K562 (cell line): ENCODE results near the gene ITGAV. TPM values are rescaled to one million over a fixed set of nuclear protein-coding genes. Genes with fewer than 3 reads are reported as not detected.
A peak's percentile ranks its signal among the peaks of the same experiment; 100 is the strongest.

Experiments
- ATF7 ChIP-seq: fragments of 450-650 bp; IDR thresholded peaks from 2 replicates; pipeline ENCODE4 v1.7.1; 2014; ENCODE audit warnings: mild to moderate bottlenecking, moderate library complexity
- DDX20 ChIP-seq: fragments of 450-650 bp; IDR thresholded peaks from 2 replicates; pipeline ENCODE4 v1.6.1; 2016; ENCODE audit warnings: missing genetic modification characterization, low read depth, mild to moderate bottlenecking, missing compliant biosample characterization, moderate library complexity
- ETV5 ChIP-seq: sonication (generic); formaldehyde crosslinking; IDR thresholded peaks from 2 replicates; pipeline ENCODE4 v1.4.0; 2020; ENCODE audit warnings: low read depth, mild to moderate bottlenecking, missing genetic modification reagents
- FOS ChIP-seq: IDR thresholded peaks from 3 replicates; pipeline ENCODE4 v1.6.1; 2011; ENCODE audit not compliant: insufficient read length; ENCODE audit errors: extremely low read depth
- GTF2E2 ChIP-seq: fragments of 200-800 bp; sonication (Bioruptor generic); IDR thresholded peaks from 2 replicates; pipeline ENCODE4 v1.6.1; 2016; ENCODE audit warnings: missing genetic modification characterization, missing compliant biosample characterization
- HEY1 ChIP-seq: fragments of 250-450 bp; sonication (Bioruptor Pico); IDR thresholded peaks from 2 replicates; pipeline ENCODE4 v1.5.0; 2020; ENCODE audit warnings: mild to moderate bottlenecking, moderate library complexity, borderline replicate concordance
- HLTF ChIP-seq: fragments of 450-650 bp; IDR thresholded peaks from 2 replicates; pipeline ENCODE4 v1.6.1; 2016
- JUNB ChIP-seq: fragments of 450-650 bp; formaldehyde crosslinking; conservative IDR thresholded peaks from 2 replicates; pipeline ENCODE4 v1.4.0; 2020; ENCODE audit warnings: mild to moderate bottlenecking
- MEF2A ChIP-seq: IDR thresholded peaks from 2 replicates; pipeline ENCODE4 v1.6.1; 2011; ENCODE audit warnings: low read depth, mild to moderate bottlenecking, low read length, moderate library complexity; ENCODE audit not compliant: control insufficient read depth
- PHB2 ChIP-seq: fragments of 450-650 bp; IDR thresholded peaks from 2 replicates; pipeline ENCODE4 v1.6.1; 2017; ENCODE audit warnings: low read depth
- POLR2A ChIP-seq: fragments of 450-650 bp; conservative IDR thresholded peaks from 2 replicates; pipeline ENCODE4 v1.6.1; 2016
- RB1 ChIP-seq: fragments of 450-650 bp; IDR thresholded peaks from 2 replicates; pipeline ENCODE4 v1.6.1; 2017; ENCODE audit warnings: low read depth, mild to moderate bottlenecking
- RBM22 ChIP-seq: fragments of 200-400 bp; formaldehyde crosslinking; IDR thresholded peaks from 2 replicates; pipeline ENCODE4 v1.6.1; 2018; ENCODE audit warnings: low read length, low read depth; ENCODE audit not compliant: poor library complexity, severe bottlenecking
- SAFB ChIP-seq: fragments of 200-400 bp; formaldehyde crosslinking; IDR thresholded peaks from 2 replicates; pipeline ENCODE4 v1.6.1; 2017; ENCODE audit warnings: low read depth, low read length, borderline replicate concordance
- SMARCB1 ChIP-seq: IDR thresholded peaks from 2 replicates; pipeline ENCODE4 v1.6.1; 2011; ENCODE audit warnings: improper control_type of control experiment, low read depth; ENCODE audit not compliant: insufficient read length
- SP1 ChIP-seq: sonication (generic); formaldehyde crosslinking; IDR thresholded peaks from 2 replicates; pipeline ENCODE4 v1.8.1; 2022; ENCODE audit warnings: mild to moderate bottlenecking, missing genetic modification reagents
- TRIM24 ChIP-seq, 2 experiments: fragments of 450-650 bp; IDR thresholded peaks; 2 replicates each; pipeline ENCODE4 v1.6.1; 2016
- ZC3H8 ChIP-seq: fragments of 450-650 bp; IDR thresholded peaks from 2 replicates; pipeline ENCODE4 v1.6.1; 2017
- ZNF316 ChIP-seq: fragments of 450-650 bp; IDR thresholded peaks from 2 replicates; pipeline ENCODE4 v1.6.1; 2016
- polyA plus RNA-seq, 8 experiments: library from polyadenylated mRNA; depleted of rRNA in 4 of 8; stranded (reverse) in 5 of 8; unstranded in 3 of 8; fragments of >200 nt; fragmentation: Nextera tagmentation in 2 of 8; fragmentation: Illumina TruSeq in 1 of 8; extraction: Ambion mirVana in 2 of 8; extraction: Trizol in 1 of 8; gene quantifications; 2 replicates each; pipeline versions ENCODE4 v1.2.1 to v1.2.3, GENCODE V29; 2011 to 2014; ENCODE audit warnings: inconsistent platforms in 1 of 8, missing spikeins in 1 of 8
- total RNA-seq, 7 experiments: library from RNA; depleted of rRNA in 6 of 7; stranded (reverse); fragments of >200 nt in 6 of 7; fragmentation: Illumina TruSeq in 2 of 7; extraction: Trizol in 2 of 7; gene quantifications; 2 replicates each; pipeline versions ENCODE4 v1.2.1 to v1.2.3, GENCODE V29; 2011 to 2021; ENCODE audit warnings: low replicate concordance in 1 of 7
- TF ChIP-seq, protein P1 (sequence below): fragments of 250-450 bp; sonication (Bioruptor Pico); IDR thresholded peaks from 2 replicates; pipeline ENCODE4 v1.5.0; 2020; ENCODE audit warnings: mild to moderate bottlenecking
- TF ChIP-seq, protein P2 (sequence below): sonication (generic); formaldehyde crosslinking; IDR thresholded peaks from 2 replicates; pipeline ENCODE4 v1.8.1; 2023; ENCODE audit warnings: mild to moderate bottlenecking, missing genetic modification reagents
- TF ChIP-seq, protein P3 (sequence below): fragments of 250-450 bp; sonication (Bioruptor Pico); IDR thresholded peaks from 2 replicates; pipeline ENCODE4 v1.9.0; 2021; ENCODE audit warnings: mild to moderate bottlenecking, inconsistent platforms
- TF ChIP-seq, protein P4 (sequence below): fragments of 250-450 bp; sonication (Bioruptor Pico); IDR thresholded peaks from 2 replicates; pipeline ENCODE4 v1.5.0; 2021

The ITGAV gene
- total and polyA plus RNA-seq, 9 of the 15 experiments (the other 6 are each of a cell fraction or from before 2014, with no cell fraction given): 3.7 to 17.7 (median 10.7) TPM

DNA sequence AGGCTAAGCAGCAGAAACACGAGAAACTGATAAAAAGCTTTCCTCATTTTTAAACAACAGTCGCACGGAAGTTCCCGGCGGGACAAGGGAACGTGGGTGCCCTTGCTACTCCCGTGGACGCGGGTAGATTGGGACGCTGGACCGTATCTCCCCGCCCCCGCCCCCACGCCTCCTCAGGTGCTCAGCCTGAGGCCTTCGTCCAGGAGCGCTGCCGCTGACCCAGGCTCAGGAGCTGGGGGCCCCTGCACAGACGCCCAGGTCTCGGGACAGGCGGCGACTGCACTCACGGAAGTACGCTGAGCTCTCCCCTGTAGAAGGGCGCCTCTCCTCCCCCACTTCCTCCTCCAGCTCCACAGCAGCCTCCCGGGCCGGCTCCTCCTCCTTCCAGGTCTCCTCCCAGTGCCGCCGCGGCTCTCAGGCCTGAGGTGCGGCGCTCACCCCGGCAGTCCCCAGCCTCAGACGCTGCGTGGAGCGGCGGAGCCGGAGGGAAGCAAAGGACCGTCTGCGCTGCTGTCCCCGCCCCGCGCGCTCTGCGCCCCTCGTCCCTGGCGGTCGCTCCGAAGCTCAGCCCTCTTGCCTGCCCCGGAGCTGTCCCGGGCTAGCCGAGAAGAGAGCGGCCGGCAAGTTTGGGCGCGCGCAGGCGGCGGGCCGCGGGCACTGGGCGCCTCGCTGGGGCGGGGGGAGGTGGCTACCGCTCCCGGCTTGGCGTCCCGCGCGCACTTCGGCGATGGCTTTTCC is at the start of gene ITGAV (continued):
- TF ChIP-seq SAFB (peak; percentile 63; the same call in 1 of the 2 replicates), ZNF316 (no peak), TRIM24 (IDR thresholded peaks at IDR 0.05) (peak; percentile 7 to 67; a peak in 2 of 4 replicates), FOS (no peak), SMARCB1 (no peak), HEY1 (CRISPR knock-in tag) (no peak), SP1 (CRISPR knock-in tag) (peak; percentile 69), GTF2E2 (tag) (peak; percentile 93), HLTF (peak; percentile 54; the same call in 1 of the 2 replicates), PHB2 (no peak), ATF7 (peak; percentile 81; the same call in 1 of the 2 replicates), RB1 (peak; percentile 43; the same call in 1 of the 2 replicates), POLR2A (peak; percentile 94), ETV5 (CRISPR knock-in tag) (peak; percentile 60), DDX20 (tag) (no peak), JUNB (no peak), ZC3H8 (no peak), MEF2A (no peak), RBM22 (peak; percentile 88)
- TF ChIP-seq, protein P1, sequence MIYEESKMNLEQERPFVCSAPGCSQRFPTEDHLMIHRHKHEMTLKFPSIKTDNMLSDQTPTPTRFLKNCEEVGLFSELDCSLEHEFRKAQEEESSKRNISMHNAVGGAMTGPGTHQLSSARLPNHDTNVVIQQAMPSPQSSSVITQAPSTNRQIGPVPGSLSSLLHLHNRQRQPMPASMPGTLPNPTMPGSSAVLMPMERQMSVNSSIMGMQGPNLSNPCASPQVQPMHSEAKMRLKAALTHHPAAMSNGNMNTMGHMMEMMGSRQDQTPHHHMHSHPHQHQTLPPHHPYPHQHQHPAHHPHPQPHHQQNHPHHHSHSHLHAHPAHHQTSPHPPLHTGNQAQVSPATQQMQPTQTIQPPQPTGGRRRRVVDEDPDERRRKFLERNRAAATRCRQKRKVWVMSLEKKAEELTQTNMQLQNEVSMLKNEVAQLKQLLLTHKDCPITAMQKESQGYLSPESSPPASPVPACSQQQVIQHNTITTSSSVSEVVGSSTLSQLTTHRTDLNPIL (CRISPR knock-in tag): 0 out of 2 replicates have a peak, but pooled peaks have one; percentile 23
- TF ChIP-seq, protein P2, sequence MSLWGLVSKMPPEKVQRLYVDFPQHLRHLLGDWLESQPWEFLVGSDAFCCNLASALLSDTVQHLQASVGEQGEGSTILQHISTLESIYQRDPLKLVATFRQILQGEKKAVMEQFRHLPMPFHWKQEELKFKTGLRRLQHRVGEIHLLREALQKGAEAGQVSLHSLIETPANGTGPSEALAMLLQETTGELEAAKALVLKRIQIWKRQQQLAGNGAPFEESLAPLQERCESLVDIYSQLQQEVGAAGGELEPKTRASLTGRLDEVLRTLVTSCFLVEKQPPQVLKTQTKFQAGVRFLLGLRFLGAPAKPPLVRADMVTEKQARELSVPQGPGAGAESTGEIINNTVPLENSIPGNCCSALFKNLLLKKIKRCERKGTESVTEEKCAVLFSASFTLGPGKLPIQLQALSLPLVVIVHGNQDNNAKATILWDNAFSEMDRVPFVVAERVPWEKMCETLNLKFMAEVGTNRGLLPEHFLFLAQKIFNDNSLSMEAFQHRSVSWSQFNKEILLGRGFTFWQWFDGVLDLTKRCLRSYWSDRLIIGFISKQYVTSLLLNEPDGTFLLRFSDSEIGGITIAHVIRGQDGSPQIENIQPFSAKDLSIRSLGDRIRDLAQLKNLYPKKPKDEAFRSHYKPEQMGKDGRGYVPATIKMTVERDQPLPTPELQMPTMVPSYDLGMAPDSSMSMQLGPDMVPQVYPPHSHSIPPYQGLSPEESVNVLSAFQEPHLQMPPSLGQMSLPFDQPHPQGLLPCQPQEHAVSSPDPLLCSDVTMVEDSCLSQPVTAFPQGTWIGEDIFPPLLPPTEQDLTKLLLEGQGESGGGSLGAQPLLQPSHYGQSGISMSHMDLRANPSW: peak; percentile 40
- TF ChIP-seq, protein P3, sequence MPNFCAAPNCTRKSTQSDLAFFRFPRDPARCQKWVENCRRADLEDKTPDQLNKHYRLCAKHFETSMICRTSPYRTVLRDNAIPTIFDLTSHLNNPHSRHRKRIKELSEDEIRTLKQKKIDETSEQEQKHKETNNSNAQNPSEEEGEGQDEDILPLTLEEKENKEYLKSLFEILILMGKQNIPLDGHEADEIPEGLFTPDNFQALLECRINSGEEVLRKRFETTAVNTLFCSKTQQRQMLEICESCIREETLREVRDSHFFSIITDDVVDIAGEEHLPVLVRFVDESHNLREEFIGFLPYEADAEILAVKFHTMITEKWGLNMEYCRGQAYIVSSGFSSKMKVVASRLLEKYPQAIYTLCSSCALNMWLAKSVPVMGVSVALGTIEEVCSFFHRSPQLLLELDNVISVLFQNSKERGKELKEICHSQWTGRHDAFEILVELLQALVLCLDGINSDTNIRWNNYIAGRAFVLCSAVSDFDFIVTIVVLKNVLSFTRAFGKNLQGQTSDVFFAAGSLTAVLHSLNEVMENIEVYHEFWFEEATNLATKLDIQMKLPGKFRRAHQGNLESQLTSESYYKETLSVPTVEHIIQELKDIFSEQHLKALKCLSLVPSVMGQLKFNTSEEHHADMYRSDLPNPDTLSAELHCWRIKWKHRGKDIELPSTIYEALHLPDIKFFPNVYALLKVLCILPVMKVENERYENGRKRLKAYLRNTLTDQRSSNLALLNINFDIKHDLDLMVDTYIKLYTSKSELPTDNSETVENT: 0 out of 2 replicates have a peak, but pooled peaks have one; percentile 39
- TF ChIP-seq, protein P4, sequence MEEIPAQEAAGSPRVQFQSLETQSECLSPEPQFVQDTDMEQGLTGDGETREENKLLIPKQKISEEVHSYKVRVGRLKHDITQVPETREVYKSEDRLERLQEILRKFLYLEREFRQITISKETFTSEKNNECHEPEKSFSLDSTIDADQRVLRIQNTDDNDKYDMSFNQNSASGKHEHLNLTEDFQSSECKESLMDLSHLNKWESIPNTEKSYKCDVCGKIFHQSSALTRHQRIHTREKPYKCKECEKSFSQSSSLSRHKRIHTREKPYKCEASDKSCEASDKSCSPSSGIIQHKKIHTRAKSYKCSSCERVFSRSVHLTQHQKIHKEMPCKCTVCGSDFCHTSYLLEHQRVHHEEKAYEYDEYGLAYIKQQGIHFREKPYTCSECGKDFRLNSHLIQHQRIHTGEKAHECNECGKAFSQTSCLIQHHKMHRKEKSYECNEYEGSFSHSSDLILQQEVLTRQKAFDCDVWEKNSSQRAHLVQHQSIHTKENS (CRISPR knock-in tag): no peak
